HepG2 (cell line): ENCODE measurements around the gene APBB1.

Experiments used
- CBFB ChIP-seq: sonication (generic); formaldehyde crosslinking; IDR thresholded peaks from 2 replicates; pipeline ENCODE4 v1.4.0; 2020; ENCODE audit warnings: missing genetic modification reagents
- HOXA5 ChIP-seq: sonication (generic); formaldehyde crosslinking; IDR thresholded peaks from 2 replicates; pipeline ENCODE4 v1.4.0; 2020; ENCODE audit warnings: missing genetic modification reagents
- JARID2 ChIP-seq: sonication (generic); formaldehyde crosslinking; IDR thresholded peaks from 2 replicates; pipeline ENCODE4 v1.8.1; 2023; ENCODE audit warnings: missing genetic modification reagents, inconsistent platforms; ENCODE audit not compliant: insufficient replicate concordance
- MBNL3 ChIP-seq: fragments of 250-450 bp; sonication (Bioruptor Pico); conservative IDR thresholded peaks from 2 replicates; pipeline ENCODE4 v1.8.0; 2022; ENCODE audit warnings: mild to moderate bottlenecking, inconsistent platforms
- MLX ChIP-seq: IDR thresholded peaks from 2 replicates; pipeline ENCODE4 v1.6.1; 2016
- NFE2 ChIP-seq: sonication (generic); formaldehyde crosslinking; IDR thresholded peaks from 2 replicates; pipeline ENCODE4 v1.4.0; 2020; ENCODE audit warnings: missing genetic modification reagents
- RFX5 ChIP-seq: IDR thresholded peaks from 2 replicates; pipeline ENCODE4 v1.6.1; 2011; ENCODE audit warnings: low read depth, low read length, improper control_type of control experiment
- SNAPC2 ChIP-seq: sonication (generic); formaldehyde crosslinking; IDR thresholded peaks from 2 replicates; pipeline ENCODE4 v1.8.1; 2022; ENCODE audit warnings: mild to moderate bottlenecking, missing genetic modification reagents
- ZNF274 ChIP-seq: sonication (generic); formaldehyde crosslinking; IDR thresholded peaks from 2 replicates; pipeline ENCODE4 v1.5.1; 2020; ENCODE audit warnings: mild to moderate bottlenecking, missing genetic modification reagents
- ZNF792 ChIP-seq: IDR thresholded peaks from 2 replicates; pipeline ENCODE4 v1.6.1; 2016
- TF ChIP-seq, protein P1 (sequence below): sonication (generic); formaldehyde crosslinking; IDR thresholded peaks from 2 replicates; pipeline ENCODE4 v1.5.0; 2020; ENCODE audit warnings: mild to moderate bottlenecking, missing genetic modification reagents, moderate library complexity

DNA sequence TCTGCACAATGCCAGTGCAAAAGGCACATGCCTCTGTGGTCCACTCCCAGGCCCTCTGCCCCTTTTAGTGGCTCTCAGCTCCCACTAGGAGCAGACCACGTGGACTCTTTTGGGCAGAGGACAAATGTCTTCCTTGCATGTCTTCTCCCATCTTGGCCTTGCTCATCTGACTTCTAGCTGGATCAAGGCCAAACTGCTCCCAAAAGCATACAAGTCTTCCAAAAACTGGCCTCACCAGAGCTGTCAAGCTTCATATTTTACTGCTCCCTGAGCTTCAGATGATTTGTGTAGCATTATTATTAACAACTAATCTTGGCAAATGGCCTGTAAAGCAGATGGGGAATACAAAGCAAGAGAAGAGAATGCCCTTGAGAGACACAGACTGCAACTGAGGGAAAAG, 21.7 kb downstream of the APBB1 start:
- TF ChIP-seq CBFB = no peak
- TF ChIP-seq HOXA5 = no peak
- TF ChIP-seq SNAPC2 = no peak
- TF ChIP-seq, protein P1, sequence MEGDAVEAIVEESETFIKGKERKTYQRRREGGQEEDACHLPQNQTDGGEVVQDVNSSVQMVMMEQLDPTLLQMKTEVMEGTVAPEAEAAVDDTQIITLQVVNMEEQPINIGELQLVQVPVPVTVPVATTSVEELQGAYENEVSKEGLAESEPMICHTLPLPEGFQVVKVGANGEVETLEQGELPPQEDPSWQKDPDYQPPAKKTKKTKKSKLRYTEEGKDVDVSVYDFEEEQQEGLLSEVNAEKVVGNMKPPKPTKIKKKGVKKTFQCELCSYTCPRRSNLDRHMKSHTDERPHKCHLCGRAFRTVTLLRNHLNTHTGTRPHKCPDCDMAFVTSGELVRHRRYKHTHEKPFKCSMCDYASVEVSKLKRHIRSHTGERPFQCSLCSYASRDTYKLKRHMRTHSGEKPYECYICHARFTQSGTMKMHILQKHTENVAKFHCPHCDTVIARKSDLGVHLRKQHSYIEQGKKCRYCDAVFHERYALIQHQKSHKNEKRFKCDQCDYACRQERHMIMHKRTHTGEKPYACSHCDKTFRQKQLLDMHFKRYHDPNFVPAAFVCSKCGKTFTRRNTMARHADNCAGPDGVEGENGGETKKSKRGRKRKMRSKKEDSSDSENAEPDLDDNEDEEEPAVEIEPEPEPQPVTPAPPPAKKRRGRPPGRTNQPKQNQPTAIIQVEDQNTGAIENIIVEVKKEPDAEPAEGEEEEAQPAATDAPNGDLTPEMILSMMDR (CRISPR knock-in tag) = no peak
- TF ChIP-seq MLX (CRISPR knock-in tag) = no peak
- no peak for TF ChIP-seq JARID2 (CRISPR knock-in tag)
- no peak for TF ChIP-seq MBNL3 (CRISPR knock-in tag)
- TF ChIP-seq ZNF274 = no peak
- TF ChIP-seq ZNF792 (CRISPR knock-in tag) = no peak
- no peak for TF ChIP-seq NFE2 (CRISPR knock-in tag)
- no peak for TF ChIP-seq RFX5
